Karpas-422 (cell line): Measurements from ENCODE around the gene ZBTB7C. TPM values are rescaled to one million over a fixed set of nuclear protein-coding genes. Genes with fewer than 3 reads are reported as not detected.

Experiments used
- DNase-seq: peaks from one replicate; pipeline ENCODE4 v3.0.0-alpha.2; 2015
- H2AFZ ChIP-seq: fragments of 200-600 bp; sonication (generic); 2 replicates; pipeline ENCODE4 v1.6.1; 2014; ENCODE audit warnings: antibody characterized with exemption, low read length, mixed read lengths
- H3K27ac ChIP-seq: fragments of 200-600 bp; sonication (generic); 2 replicates; pipeline ENCODE4 v1.5.1; 2014; ENCODE audit warnings: mild to moderate bottlenecking, low read length, moderate library complexity
- H3K27me3 ChIP-seq: fragments of 200-600 bp; sonication (generic); 2 replicates; pipeline ENCODE4 v1.6.1; 2014; ENCODE audit warnings: low read length, mixed read lengths
- H3K36me3 ChIP-seq: fragments of 200-600 bp; sonication (generic); 2 replicates; pipeline ENCODE4 v1.6.1; 2014; ENCODE audit warnings: low read length, mixed read lengths; ENCODE audit not compliant: insufficient read depth
- H3K4me1 ChIP-seq: fragments of 200-600 bp; sonication (generic); 2 replicates; pipeline ENCODE4 v1.6.1; 2014; ENCODE audit warnings: mild to moderate bottlenecking, low read length, mixed read lengths
- H3K4me2 ChIP-seq: fragments of 200-600 bp; sonication (generic); 2 replicates; pipeline ENCODE4 v1.6.1; 2014; ENCODE audit warnings: low read length, low read depth, mild to moderate bottlenecking; ENCODE audit not compliant: poor library complexity, severe bottlenecking
- H3K4me3 ChIP-seq: fragments of 200-600 bp; sonication (generic); 2 replicates; pipeline ENCODE4 v1.5.1; 2014; ENCODE audit warnings: mild to moderate bottlenecking, antibody characterized with exemption, low read length, mixed read lengths
- H3K79me2 ChIP-seq: fragments of 200-600 bp; sonication (generic); 2 replicates; pipeline ENCODE4 v1.6.1; 2014; ENCODE audit warnings: mild to moderate bottlenecking, low read length, mixed read lengths
- H3K9ac ChIP-seq: fragments of 200-600 bp; sonication (generic); 2 replicates; pipeline ENCODE4 v1.6.0; 2014; ENCODE audit warnings: low read length
- H3K9me2 ChIP-seq: fragments of 200-600 bp; sonication (generic), shearing (Covaris generic); replicated peaks from 2 replicates; pipeline ENCODE4 v1.6.0; 2014; ENCODE audit warnings: mild to moderate bottlenecking, low read length, moderate library complexity; ENCODE audit not compliant: insufficient read depth
- H3K9me3 ChIP-seq: fragments of 300-700, 200-600 bp; sonication (generic); 2 replicates; pipeline ENCODE4 v1.6.1; 2014; ENCODE audit warnings: low read length, mixed read lengths
- H4K20me1 ChIP-seq: fragments of 200-600 bp; sonication (generic); 2 replicates; pipeline ENCODE4 v1.6.1; 2014; ENCODE audit warnings: mild to moderate bottlenecking, antibody characterized with exemption, low read length, low read depth; ENCODE audit not compliant: insufficient read depth
- total RNA-seq: library from RNA; depleted of rRNA; stranded (reverse); fragments of >200 nt; shearing (Covaris generic); gene quantifications from 2 replicates; pipeline ENCODE4 v1.2.3, GENCODE V29; 2014; ENCODE audit warnings: low replicate concordance

Gene ZBTB7C
- total RNA-seq, 1 experiment from 2014 or later: not detected

GRCh38 chr18:48113691-48114090 lies 295.5 kb downstream of the ZBTB7C start:
- Histone ChIP-seq H3K36me3 (no peaks in the 10 kb centered on the region), H3K27me3 (no peaks in the 10 kb centered on the region), H4K20me1 (no peaks in the 10 kb centered on the region), H3K4me3 (no peak overlapping the region), H3K4me2 (no peak overlapping the region), H3K79me2 (no peaks in the 10 kb centered on the region), H3K9ac (no peak overlapping the region), H3K4me1 (no peaks in the 10 kb centered on the region), H2AFZ (no peak overlapping the region), H3K27ac (no peak overlapping the region), H3K9me2 (no peaks in the 10 kb centered on the region), H3K9me3 (no peaks in the 10 kb centered on the region)
- no peak for DNase-seq

GRCh38 chr18:48111587-48111986 lies 297.6 kb downstream of the ZBTB7C start:
- Histone ChIP-seq H3K9me2 (no peaks in the 10 kb centered on the region), H3K9ac (no peak overlapping the region), H2AFZ (no peak overlapping the region), H3K4me2 (no peak overlapping the region), H3K4me1 (no peaks in the 10 kb centered on the region), H3K79me2 (no peaks in the 10 kb centered on the region), H3K27me3 (no peaks in the 10 kb centered on the region), H4K20me1 (no peaks in the 10 kb centered on the region), H3K4me3 (no peak overlapping the region), H3K27ac (no peak overlapping the region), H3K9me3 (no peaks in the 10 kb centered on the region), H3K36me3 (no peaks in the 10 kb centered on the region)
- DNase-seq: no peak

GRCh38 chr18:48110797-48111196 lies 298.4 kb downstream of the ZBTB7C start:
- Histone ChIP-seq H3K9me2 (no peaks in the 10 kb centered on the region), H2AFZ (no peak overlapping the region), H3K27me3 (no peaks in the 10 kb centered on the region), H3K36me3 (no peaks in the 10 kb centered on the region), H3K79me2 (no peaks in the 10 kb centered on the region), H3K4me3 (no peak overlapping the region), H3K4me1 (no peaks in the 10 kb centered on the region), H3K9me3 (no peaks in the 10 kb centered on the region), H3K27ac (no peak overlapping the region), H4K20me1 (no peaks in the 10 kb centered on the region), H3K9ac (no peak overlapping the region), H3K4me2 (no peak overlapping the region)
- DNase-seq: no peak

- H3K9me3 ChIP-seq: no peaks in the 10 kb centered on the region
- no peak for DNase-seq
- H3K79me2 ChIP-seq: no peaks in the 10 kb centered on the region
- H3K4me2 ChIP-seq: no peak overlapping the region
- no peaks in the 10 kb centered on the region for H3K36me3 ChIP-seq
- H4K20me1 ChIP-seq: no peaks in the 10 kb centered on the region
- H3K4me3 ChIP-seq: no peak overlapping the region
- no peak overlapping the region for H3K9ac ChIP-seq
- H3K27me3 ChIP-seq: no peaks in the 10 kb centered on the region
- H3K27ac ChIP-seq: no peak overlapping the region
- no peak overlapping the region for H2AFZ ChIP-seq
- H3K9me2 ChIP-seq: no peaks in the 10 kb centered on the region
- no peaks in the 10 kb centered on the region for H3K4me1 ChIP-seq
Measured at GRCh38 chr18:48109961-48110493, 299.2 kb downstream of the ZBTB7C start.

GRCh38 chr18:48108136-48108535 lies 301.0 kb downstream of the ZBTB7C start:
- no peak for DNase-seq
- H3K9me2 ChIP-seq: no peaks in the 10 kb centered on the region

GRCh38 chr18:48106976-48107781 lies 302.0 kb downstream of the ZBTB7C start:
- Histone ChIP-seq H3K79me2 (no peaks in the 10 kb centered on the region), H2AFZ (no peak overlapping the region), H3K36me3 (no peaks in the 10 kb centered on the region), H3K9me2 (no peaks in the 10 kb centered on the region), H4K20me1 (no peaks in the 10 kb centered on the region), H3K4me3 (no peak overlapping the region), H3K9me3 (no peaks in the 10 kb centered on the region), H3K27ac (no peak overlapping the region), H3K4me2 (no peak overlapping the region), H3K9ac (no peak overlapping the region), H3K4me1 (no peaks in the 10 kb centered on the region), H3K27me3 (no peaks in the 10 kb centered on the region)
- no peak for DNase-seq

More at GRCh38 chr18:48108136-48108535, 301.0 kb downstream of the ZBTB7C start:
- Histone ChIP-seq H3K27me3 (no peaks in the 10 kb centered on the region), H3K4me2 (no peak overlapping the region), H3K9me3 (no peaks in the 10 kb centered on the region), H3K36me3 (no peaks in the 10 kb centered on the region), H3K27ac (no peak overlapping the region), H4K20me1 (no peaks in the 10 kb centered on the region), H3K4me1 (no peaks in the 10 kb centered on the region), H3K9ac (no peak overlapping the region), H2AFZ (no peak overlapping the region), H3K4me3 (no peak overlapping the region), H3K79me2 (no peaks in the 10 kb centered on the region)

GRCh38 chr18:48106498-48106897 lies 302.7 kb downstream of the ZBTB7C start:
- no peaks in the 10 kb centered on the region for H3K79me2 ChIP-seq
- no peaks in the 10 kb centered on the region for H3K36me3 ChIP-seq
- no peaks in the 10 kb centered on the region for H3K4me1 ChIP-seq
- H4K20me1 ChIP-seq: no peaks in the 10 kb centered on the region
- no peak for DNase-seq
- no peak overlapping the region for H3K9ac ChIP-seq
- H3K4me3 ChIP-seq: no peak overlapping the region
- no peaks in the 10 kb centered on the region for H3K27me3 ChIP-seq
- H3K9me3 ChIP-seq: no peaks in the 10 kb centered on the region
- H3K27ac ChIP-seq: no peak overlapping the region
- no peak overlapping the region for H2AFZ ChIP-seq
- no peaks in the 10 kb centered on the region for H3K9me2 ChIP-seq
- no peak overlapping the region for H3K4me2 ChIP-seq

GRCh38 chr18:48105317-48105716 lies 303.9 kb downstream of the ZBTB7C start:
- Histone ChIP-seq H3K27ac (no peak overlapping the region), H3K36me3 (no peaks in the 10 kb centered on the region), H2AFZ (no peak overlapping the region), H4K20me1 (no peaks in the 10 kb centered on the region), H3K9me3 (no peaks in the 10 kb centered on the region), H3K4me3 (no peak overlapping the region), H3K9ac (no peak overlapping the region), H3K4me2 (no peak overlapping the region), H3K27me3 (no peaks in the 10 kb centered on the region), H3K9me2 (no peaks in the 10 kb centered on the region), H3K4me1 (no peaks in the 10 kb centered on the region), H3K79me2 (no peaks in the 10 kb centered on the region)
- peak; percentile 46 for DNase-seq
